SU-DHL-6 (cell line): ENCODE measurements around the gene SH2D5.

Source experiments
- EZH2phosphoT487 ChIP-seq: fragments of 200-600 bp; sonication (generic), shearing (Covaris generic); conservative IDR thresholded peaks from 2 replicates; pipeline ENCODE4 v1.6.1; 2018; ENCODE audit warnings: mild to moderate bottlenecking, antibody characterized with exemption, low read length, moderate library complexity, mixed read lengths
- TF ChIP-seq, protein P1 (sequence below): fragments of 200-600 bp; sonication (generic); IDR thresholded peaks from one replicate; pipeline ENCODE4 v1.5.1; 2017; ENCODE audit warnings: antibody characterized with exemption, mild to moderate bottlenecking, low read length, moderate library complexity; ENCODE audit not compliant: insufficient read depth, poor library complexity, severe bottlenecking

DNA sequence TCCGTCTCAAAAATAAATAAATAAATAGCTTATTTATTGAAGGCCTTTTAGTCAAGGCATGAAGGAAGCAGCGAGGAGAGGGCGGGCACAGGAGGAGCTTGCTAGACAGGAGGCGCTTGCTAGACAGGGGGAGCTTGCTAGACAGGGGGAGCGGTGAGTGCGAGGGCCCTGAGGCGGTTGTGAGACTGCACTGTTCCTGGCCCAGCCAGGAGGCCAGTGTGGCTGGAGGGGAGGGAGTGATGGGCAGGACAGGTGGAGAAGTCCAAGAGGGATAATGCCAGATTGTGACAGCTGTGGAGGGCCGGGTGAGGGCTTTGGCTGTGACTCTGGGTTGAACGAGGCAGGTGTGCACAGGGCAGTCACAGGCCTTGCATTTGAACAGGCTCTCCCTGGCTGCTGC is 32.9 kb downstream of the SH2D5 start:
- TF ChIP-seq, protein P1, sequence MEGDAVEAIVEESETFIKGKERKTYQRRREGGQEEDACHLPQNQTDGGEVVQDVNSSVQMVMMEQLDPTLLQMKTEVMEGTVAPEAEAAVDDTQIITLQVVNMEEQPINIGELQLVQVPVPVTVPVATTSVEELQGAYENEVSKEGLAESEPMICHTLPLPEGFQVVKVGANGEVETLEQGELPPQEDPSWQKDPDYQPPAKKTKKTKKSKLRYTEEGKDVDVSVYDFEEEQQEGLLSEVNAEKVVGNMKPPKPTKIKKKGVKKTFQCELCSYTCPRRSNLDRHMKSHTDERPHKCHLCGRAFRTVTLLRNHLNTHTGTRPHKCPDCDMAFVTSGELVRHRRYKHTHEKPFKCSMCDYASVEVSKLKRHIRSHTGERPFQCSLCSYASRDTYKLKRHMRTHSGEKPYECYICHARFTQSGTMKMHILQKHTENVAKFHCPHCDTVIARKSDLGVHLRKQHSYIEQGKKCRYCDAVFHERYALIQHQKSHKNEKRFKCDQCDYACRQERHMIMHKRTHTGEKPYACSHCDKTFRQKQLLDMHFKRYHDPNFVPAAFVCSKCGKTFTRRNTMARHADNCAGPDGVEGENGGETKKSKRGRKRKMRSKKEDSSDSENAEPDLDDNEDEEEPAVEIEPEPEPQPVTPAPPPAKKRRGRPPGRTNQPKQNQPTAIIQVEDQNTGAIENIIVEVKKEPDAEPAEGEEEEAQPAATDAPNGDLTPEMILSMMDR = no peak
- TF ChIP-seq EZH2phosphoT487 = no peak
